ENCODE data around the gene BMPR1A.

Gene BMPR1A

DNA sequence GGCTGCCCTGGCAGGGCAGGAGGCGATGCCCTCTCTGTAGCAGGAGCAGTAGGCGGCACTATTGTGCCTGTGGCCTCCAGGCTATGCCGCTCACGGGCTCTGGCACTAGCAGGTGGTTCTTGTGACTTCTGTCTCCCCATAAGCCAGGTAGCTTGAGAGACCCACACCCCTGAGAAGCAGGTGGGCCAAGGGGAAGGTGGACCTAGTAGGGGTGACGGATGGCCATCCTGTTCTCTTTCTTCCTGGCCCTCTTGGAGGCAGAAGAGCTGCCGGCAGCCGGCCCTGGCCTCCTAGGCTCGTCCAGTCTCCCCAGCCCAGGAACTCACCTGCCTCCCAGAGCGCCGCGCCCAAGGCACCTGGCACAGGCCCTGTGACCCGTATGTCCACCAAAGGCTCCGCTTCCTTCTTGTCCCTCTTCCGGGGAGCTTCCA lies 185.6 kb downstream of the BMPR1A start:
- no peak overlapping the region for H3K27ac ChIP-seq (ENCODE audit: low read depth, low read length)
- H3F3A ChIP-seq (ENCODE audit: control insufficient read depth, insufficient read depth) = no peaks in the 10 kb centered on the region
- H3K4me3 ChIP-seq (ENCODE audit: low read length) = no peak overlapping the region
- no peaks in the 10 kb centered on the region for H3K9me3 ChIP-seq (ENCODE audit: control insufficient read depth, insufficient read depth, low read length)
- H3K4me1 ChIP-seq (ENCODE audit: control insufficient read depth, low read length) = no peaks in the 10 kb centered on the region
- no peaks in the 10 kb centered on the region for H3K9me2 ChIP-seq (replicated peaks; ENCODE audit: control insufficient read depth, low read length)
- no peak for TF ChIP-seq EZH2phosphoT487 (IDR thresholded peaks at IDR 0.05; ENCODE audit: borderline replicate concordance, low read length)
- TF ChIP-seq, protein P1, sequence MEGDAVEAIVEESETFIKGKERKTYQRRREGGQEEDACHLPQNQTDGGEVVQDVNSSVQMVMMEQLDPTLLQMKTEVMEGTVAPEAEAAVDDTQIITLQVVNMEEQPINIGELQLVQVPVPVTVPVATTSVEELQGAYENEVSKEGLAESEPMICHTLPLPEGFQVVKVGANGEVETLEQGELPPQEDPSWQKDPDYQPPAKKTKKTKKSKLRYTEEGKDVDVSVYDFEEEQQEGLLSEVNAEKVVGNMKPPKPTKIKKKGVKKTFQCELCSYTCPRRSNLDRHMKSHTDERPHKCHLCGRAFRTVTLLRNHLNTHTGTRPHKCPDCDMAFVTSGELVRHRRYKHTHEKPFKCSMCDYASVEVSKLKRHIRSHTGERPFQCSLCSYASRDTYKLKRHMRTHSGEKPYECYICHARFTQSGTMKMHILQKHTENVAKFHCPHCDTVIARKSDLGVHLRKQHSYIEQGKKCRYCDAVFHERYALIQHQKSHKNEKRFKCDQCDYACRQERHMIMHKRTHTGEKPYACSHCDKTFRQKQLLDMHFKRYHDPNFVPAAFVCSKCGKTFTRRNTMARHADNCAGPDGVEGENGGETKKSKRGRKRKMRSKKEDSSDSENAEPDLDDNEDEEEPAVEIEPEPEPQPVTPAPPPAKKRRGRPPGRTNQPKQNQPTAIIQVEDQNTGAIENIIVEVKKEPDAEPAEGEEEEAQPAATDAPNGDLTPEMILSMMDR (IDR thresholded peaks at IDR 0.05; ENCODE audit: low read depth, low read length, poor library complexity, severe bottlenecking) = no peak
- no peaks in the 10 kb centered on the region for H4K20me1 ChIP-seq (ENCODE audit: control insufficient read depth, insufficient read depth, low read depth, low read length)
- no peaks in the 10 kb centered on the region for H3K36me3 ChIP-seq (ENCODE audit: control insufficient read depth, low read length)
- H3K27me3 ChIP-seq (ENCODE audit: control insufficient read depth, low read length) = 0 out of 2 replicates have a peak, but pooled peaks cover 3% of the 10 kb centered on the region
- no peak overlapping the region for H3K4me2 ChIP-seq (ENCODE audit: low read length)
- no peaks in the 10 kb centered on the region for H3K79me2 ChIP-seq (ENCODE audit: control insufficient read depth, low read length)

DNA sequence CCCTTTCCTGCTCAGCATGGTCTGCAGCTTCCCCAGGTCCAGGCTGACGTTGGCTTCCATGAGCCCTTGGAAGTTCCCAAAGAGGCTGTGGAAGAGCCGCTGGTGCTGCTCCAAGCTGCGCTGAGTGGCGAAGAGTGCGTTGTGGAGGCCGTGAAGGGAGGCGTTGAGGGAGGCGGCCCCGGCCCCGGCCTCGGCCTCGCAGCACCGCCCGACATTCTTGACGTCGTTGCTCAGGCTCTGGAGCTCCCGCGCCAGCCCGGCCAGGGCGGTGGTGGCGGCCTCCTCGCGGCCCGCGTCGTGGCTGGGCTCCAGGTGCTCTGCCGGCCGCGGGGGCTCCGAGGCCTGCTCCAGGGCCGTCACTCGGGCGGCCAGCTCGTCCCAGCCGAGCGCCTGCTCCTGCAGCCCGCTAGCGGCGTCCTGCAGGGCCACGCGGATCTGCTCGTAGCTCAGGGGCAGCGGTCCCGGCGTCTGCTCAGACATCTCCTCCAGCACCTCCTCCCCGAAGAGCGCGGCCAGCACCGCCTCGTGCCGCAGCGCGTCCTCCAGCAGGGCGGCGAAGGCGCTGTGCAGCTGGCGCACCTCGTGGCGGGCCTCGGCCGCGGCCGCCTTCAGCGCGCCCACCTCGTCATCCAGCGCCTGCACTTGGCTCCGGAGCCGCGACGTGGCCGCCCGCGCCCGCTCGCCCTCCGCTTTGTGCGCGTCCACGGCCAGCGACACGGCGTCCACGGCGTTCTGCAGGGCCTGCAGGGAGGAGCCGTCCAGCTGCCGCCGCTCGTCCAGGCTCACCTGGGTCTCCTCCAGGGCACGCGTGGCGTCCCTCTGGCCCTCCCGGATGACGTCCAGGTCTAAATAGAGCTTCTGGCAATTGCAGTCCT lies 186.3 kb downstream of the BMPR1A start:
- Histone ChIP-seq H3K9me2 (replicated peaks; ENCODE audit: control insufficient read depth, low read length) (no peaks in the 10 kb centered on the region), H3K27ac (ENCODE audit: low read depth, low read length) (no peak overlapping the region), H3K4me3 (ENCODE audit: low read length) (no peak overlapping the region), H3K4me2 (ENCODE audit: low read length) (no peak overlapping the region), H3K4me1 (ENCODE audit: control insufficient read depth, low read length) (no peaks in the 10 kb centered on the region), H3K9me3 (ENCODE audit: control insufficient read depth, insufficient read depth, low read length) (no peaks in the 10 kb centered on the region), H3K36me3 (ENCODE audit: control insufficient read depth, low read length) (no peaks in the 10 kb centered on the region), H3K27me3 (ENCODE audit: control insufficient read depth, low read length) (no peaks in the 10 kb centered on the region), H3K79me2 (ENCODE audit: control insufficient read depth, low read length) (no peaks in the 10 kb centered on the region), H3F3A (ENCODE audit: control insufficient read depth, insufficient read depth) (no peaks in the 10 kb centered on the region), H4K20me1 (ENCODE audit: control insufficient read depth, insufficient read depth, low read depth, low read length) (no peaks in the 10 kb centered on the region)
- no peak for TF ChIP-seq EZH2phosphoT487 (IDR thresholded peaks at IDR 0.05; ENCODE audit: borderline replicate concordance, low read length)
- TF ChIP-seq, protein P1 (IDR thresholded peaks at IDR 0.05; ENCODE audit: low read depth, low read length, poor library complexity, severe bottlenecking) = no peak

DNA sequence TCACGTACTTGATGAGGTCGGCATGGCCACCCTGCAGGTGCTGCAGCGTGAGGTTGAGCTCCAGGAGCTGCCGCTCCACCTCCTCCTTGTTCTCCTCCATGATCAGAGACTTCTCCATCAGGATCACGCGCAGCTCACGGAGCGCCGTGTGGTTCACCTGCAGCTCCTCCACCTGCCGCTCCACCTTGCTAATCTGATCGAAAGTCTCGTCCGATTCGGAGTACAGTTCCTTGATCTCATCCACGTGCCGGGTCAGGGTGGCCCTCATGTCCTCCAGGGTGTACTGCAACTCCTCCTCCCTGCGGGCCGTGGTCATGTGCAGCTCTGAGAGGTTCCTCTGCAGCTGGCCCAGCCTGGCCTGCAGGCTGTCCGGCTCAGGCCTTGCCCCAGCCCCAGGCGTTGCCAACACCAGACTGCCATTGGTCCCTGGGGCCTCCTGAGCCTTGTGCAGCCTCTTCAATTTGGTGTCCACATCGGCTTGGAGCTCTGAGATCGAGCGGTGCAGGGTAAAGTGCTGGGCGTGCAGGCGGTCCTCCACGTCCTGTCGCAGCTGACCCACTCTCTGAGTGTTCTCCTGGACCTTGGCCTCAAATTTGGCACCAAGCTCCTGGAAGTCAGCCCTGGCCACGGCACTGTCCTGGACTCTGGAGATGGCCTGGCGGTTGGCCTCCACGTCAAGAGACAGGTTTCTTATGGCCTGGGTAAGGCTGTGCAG lies 187.1 kb downstream of the BMPR1A start:
- no peak for TF ChIP-seq EZH2phosphoT487 (IDR thresholded peaks at IDR 0.05; ENCODE audit: borderline replicate concordance, low read length)
- TF ChIP-seq, protein P1 (IDR thresholded peaks at IDR 0.05; ENCODE audit: low read depth, low read length, poor library complexity, severe bottlenecking) = no peak
- Histone ChIP-seq H3K4me2 (ENCODE audit: low read length) (no peak overlapping the region), H3K27me3 (ENCODE audit: control insufficient read depth, low read length) (no peaks in the 10 kb centered on the region), H3K9me3 (ENCODE audit: control insufficient read depth, insufficient read depth, low read length) (no peaks in the 10 kb centered on the region), H3K4me3 (ENCODE audit: low read length) (no peak overlapping the region), H3K36me3 (ENCODE audit: control insufficient read depth, low read length) (no peaks in the 10 kb centered on the region), H3K4me1 (ENCODE audit: control insufficient read depth, low read length) (no peaks in the 10 kb centered on the region), H3K79me2 (ENCODE audit: control insufficient read depth, low read length) (no peaks in the 10 kb centered on the region), H3F3A (ENCODE audit: control insufficient read depth, insufficient read depth) (no peaks in the 10 kb centered on the region), H3K27ac (ENCODE audit: low read depth, low read length) (no peak overlapping the region), H4K20me1 (ENCODE audit: control insufficient read depth, insufficient read depth, low read depth, low read length) (no peaks in the 10 kb centered on the region), H3K9me2 (replicated peaks; ENCODE audit: control insufficient read depth, low read length) (no peaks in the 10 kb centered on the region)

Data from DOHH2 (cell line).